NCI-H1417 treated with DMSO at 0.1 percent for 48 hours (cell line): ENCODE data around the gene ENPP3.
"Not testable (repeated sequence)": the region's sequence is repeated elsewhere in the genome, so short reads cannot be mapped to it uniquely, and the experiment has no call there.

Experiments
- DNase-seq: peaks from one replicate; lab custom pipeline; 2025; lab: John Stamatoyannopoulos, UW

ENPP3 gene

DNA sequence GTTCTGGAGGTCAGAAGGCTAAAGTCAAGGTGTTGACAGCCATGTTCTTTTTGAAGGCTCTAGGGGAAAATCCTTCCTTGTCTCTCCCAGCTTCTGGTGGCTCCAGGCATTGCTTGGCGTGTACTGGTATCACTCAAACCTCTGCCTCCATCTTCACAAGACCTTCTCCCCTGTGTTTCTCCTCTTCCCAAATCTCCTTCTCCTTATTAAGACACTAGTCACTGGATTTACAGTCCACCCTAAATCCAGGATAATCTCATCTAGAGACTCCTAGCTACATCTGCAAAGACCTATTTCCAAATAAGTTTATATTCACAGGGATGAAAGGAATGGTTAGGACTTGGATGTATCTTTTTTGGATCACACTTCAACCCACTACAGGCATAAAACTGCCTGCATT is 99.7 kb downstream of the ENPP3 start:
- no peak for DNase-seq

DNA sequence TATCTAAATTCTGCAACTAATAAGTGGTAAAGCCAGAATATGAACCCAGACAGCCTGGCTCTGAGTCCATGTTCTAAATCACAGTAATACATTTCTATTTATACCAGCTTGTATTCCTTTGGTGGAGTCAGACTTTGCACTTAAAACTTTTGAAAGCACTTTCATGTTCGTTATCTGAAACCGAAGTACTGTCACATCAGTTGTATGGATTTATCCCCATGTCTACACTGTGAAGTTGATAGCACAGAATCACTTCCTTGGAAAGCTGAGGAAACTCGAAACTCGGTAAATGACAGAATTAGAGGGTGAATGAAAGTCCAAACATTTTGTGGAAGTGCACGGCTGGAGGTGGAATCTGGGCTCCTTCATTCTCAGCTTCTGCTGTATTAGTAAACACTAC is 102.0 kb downstream of the ENPP3 start:
- no peak for DNase-seq

DNA sequence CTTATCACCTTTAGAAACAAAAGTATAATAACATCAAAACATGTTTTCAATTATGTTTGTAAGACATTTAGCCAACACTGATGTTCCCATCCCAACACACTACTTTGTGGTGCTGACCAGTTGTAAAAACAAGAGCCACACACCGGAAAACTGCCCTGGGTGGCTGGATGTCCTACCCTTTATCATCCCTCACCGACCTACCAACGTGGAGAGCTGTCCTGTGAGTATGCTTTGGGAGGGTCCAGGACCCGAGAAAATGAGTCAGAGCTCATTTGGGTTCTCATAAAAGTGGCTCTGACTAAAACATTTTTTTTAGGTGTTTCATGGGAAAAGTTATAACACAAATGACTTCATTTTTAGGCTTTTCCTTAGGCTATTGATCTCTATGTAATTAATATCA is 103.1 kb downstream of the ENPP3 start:
- DNase-seq: no peak

DNA sequence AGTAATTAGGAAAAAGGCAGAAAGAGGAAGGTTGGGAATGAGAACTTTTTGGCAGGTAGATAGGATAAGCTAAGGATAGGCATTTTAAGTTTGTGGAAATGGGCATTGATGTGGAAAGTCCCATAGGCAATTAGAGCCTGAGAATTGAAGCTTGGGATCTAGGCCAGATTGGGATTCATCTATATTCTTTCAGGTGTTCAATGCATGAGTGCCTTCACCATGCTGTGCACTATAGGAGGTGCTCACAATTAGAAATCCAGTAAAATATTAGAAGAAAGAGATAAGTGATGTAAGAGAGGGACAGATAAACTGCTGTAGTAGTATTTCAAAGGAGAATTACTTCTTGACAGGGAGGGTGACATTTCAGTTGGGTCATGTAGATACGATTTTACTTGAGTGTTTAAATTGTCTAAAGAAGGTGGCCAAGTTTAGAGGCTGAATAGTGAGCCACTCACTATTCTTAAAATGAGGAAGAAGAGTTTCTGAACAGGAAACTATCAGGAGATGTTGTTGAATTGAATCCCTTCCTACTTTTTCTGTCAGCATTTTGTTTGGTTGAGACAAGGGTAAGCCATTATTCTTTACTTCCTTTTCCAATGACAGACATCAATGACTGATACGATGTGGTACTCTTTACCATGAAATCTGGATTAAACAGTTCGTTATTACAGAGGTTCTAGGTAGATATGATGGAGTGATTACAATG is 104.7 kb downstream of the ENPP3 start:
- DNase-seq: no peak

DNA sequence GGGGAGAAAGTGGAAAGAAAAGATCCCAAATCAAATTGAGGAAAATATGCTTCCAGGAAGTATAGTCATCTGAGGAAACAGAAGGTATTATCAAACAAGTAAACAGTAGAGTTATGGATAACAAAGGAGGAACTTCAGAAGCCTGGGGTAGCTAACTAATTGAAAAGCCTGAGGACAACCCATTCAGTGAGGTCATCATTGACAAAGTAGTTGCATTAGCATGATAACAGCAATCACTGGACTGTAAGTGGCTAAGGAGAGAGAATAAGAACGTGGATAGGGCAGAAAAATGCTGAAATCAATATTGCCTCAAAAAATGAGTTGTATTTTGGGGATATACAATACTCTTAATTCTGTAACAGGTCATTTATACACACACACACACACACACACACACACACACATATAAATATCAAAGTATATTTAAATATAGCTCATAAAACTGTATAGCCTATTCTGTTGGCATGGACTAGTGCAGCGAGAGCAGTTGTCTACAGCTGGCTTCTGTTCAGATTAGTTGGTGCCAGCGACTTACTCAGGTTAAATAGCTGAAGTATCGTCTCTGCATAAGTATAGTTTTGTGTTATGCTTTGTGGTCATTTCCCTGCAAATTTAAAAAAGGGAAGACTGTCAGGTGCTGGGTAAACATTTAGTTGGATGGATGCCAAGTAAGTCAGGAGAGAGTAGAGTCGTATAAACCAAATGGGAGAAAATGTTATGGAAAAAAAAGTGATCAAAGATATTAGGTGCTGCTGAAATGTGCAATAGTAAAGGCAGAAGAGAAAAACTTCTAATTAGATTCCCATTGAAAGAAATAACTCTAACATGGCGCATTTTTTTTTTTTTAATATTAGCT is 107.6 kb downstream of the ENPP3 start:
- DNase-seq: peak; percentile 43

DNA sequence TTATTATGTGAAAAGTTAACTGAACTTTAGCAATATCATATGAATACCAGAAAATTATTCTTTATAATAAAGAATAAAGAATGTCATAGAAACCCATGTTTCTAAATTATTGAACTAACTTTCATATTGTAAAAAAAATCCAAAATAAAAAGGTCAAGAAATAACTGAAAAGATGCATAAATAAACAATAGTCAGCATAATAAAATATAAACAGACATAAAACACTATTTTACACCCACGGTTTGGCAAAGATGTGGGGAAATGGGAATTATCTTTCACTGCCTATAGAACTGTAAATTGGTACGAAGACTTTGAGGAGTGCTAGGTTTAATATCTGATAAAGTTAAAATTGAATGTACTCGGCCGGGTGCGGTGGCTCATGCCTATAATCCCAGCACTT is 108.4 kb downstream of the ENPP3 start:
- no peak for DNase-seq

DNA sequence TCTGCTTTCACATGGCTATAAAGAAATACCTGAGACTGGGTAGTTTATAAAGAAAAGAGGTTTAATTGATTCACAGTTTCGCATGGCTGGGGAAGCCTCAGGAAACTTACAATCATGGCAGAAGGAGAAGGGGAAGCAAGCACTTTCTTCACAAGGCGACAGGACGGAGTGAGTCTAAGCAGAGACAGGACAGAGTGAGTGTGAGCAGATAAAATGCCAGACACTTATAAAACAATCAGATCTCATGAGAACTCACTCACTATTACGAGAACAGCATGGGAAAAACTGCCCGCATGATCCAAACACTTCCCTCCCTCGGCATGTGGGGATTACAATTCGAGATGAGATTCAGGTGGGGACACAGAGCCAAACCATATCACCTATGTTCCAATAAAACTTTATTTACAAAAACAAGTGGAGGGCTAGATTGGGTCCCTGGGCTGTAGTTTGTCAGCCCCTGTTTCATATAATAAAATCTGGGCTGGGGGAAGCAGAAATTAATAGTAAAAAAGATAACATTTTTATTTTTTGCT is 110.8 kb downstream of the ENPP3 start:
- DNase-seq: no peak

DNA sequence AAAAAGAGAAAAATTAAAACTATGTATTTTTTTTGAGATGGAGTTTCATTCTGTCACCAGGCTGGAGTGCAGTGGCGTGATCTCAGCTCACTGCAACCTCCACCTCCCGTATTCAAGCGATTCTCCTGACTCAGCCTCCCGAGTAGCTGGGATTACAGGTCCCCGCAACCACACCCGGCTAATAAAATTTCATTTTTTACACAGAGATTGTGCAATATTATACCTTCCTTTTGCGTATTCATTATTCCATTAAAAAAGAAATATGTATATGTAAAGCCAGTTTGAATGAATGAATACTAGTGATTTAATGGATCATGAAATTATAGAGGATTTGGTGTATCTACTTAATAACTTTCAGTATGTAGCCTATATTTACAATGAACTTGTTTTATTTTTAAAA is 111.9 kb downstream of the ENPP3 start:
- DNase-seq: no peak

DNA sequence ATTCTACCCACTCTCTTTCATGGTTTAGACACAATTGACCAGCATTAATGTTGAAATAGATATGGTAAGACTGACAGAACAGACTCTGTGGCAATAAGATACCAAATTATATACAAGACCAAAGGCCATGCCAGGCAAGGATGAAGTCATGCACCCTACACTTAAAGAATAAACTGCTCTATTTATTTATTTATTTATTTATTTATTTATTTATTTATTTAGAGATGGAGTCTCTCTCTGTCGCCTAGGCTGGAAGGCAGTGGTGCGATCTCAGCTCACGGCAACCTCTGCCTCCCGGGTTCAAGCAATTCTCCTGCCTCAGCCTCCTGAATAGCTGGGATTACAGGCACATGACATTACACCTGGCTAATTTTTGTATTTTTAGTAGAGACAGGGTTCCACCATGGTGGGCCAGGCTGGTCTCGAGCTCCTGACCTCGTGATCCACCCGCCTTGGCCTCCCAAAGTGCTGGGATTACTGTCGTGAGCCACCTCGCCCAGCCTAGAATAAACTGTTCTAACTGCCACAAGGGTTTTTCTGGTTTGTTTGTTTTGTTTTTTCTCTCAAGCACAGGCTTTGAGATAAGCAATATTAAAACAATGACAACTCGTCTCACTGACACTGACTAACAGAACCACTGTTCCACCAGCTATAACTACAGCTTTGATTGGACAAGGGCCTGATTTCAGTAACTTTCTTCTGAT is 114.1 kb downstream of the ENPP3 start:
- DNase-seq: not testable (repeated sequence)

DNA sequence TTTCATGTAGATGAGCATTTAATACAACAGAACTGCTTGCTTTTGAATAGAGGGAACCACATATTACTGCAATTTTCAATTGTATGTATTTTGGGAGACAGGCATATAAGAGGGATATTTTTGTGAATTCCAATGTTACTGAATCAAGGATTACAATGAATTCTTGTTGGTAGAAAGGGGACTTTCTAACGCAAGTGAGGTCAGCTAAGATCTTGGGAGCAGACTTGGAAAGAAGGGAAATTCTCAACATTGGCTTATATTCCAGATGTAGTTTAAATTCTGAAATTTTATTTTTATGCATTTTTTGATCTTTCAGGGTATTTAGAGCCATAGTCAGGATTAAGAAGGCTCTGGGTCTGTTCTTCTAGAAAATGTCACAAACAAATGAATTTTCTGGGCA is 117.0 kb downstream of the ENPP3 start:
- no peak for DNase-seq

DNA sequence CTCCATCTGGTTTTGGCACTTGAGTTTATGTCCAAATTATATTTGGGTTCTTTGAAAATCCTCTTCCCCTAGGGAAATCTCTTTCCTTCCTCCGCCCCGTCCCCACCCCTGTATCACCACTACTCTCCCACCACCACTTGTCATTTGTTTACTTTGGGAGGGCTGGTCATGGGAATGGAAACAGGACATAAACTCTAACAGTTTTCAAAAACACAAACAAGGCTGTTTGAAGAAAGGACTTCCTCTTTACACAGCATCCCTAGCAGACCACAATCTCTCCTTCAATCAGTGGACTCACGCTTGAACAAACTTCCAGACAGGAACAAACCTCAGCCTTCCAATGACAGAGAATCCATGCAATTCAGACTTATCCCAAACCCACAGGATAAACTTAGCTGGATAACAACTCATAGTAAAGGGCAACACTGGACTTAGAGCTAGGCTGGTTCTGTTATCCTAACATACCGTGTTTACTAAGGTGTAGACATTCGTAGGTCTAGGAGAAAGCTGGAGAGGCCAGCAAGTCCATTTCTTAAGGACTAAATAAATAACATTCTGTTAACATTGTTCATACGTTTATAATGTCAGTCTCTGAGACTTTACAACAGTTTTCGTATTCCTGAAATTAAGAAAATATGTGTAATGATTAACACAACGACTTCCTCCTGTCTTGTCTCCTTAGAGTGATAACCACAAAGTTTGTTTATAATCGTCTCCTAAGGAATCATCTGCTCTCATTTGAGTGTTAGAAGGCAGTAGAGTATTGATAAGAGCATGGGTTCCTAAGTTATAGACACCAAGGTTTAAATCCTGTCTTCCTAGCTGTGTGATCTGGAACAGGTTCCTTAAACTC is 117.8 kb downstream of the ENPP3 start:
- no peak for DNase-seq

DNA sequence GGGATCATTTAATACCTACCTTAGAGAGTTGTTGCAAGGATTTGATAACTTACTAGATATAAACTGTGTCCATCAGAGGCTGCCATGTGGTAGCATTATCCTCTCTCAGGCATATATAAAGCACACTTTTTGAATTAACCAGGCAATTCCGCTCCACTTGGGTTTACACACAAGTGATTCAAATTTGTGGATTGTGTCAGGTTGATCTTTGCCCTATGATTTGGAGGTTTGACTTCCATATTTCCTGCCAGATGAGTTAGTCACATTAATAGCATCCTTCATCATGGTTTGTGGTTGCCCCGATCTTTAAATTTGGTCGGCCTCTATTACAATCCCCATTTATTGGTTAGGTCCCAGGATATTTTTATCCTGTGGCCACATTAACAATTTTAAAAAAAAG is 118.5 kb downstream of the ENPP3 start:
- DNase-seq: no peak

DNA sequence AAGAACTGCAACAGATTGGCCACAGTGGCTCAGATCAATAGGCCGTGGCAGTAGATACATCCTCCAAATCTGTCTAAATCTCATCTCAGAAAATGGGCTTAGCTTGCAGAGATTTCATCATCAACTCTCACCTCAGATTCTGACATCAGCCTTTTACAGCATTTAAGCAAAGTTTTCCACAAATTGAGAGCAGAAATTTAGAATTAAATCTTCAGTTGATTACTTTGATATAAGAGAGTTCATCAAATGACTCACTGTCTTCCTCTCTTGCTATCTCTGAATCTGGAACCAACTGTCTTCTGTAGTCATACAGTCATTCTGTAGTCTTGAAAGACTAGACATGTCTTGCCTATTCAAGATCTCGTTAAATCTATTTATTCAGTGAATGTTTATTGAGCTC is 118.9 kb downstream of the ENPP3 start:
- no peak for DNase-seq

DNA sequence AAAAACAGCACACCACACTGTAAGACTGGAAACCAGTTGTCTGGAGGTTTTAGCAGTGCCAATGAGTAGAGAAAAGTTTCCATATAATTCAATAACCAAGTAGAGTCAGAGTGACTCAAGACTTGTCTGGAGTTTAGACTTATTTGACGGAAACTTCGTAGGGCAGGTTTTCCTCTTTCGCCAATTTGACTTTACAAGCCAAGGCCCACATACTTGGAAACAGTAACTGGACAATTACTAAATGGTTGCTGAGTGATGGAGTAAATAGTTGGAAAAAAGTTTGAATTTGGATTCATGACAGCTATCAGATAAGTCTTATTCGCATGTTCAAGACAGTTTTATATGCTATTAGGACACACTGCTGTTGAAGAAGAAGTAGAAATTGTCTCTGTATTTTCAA is 121.8 kb downstream of the ENPP3 start:
- no peak for DNase-seq

DNA sequence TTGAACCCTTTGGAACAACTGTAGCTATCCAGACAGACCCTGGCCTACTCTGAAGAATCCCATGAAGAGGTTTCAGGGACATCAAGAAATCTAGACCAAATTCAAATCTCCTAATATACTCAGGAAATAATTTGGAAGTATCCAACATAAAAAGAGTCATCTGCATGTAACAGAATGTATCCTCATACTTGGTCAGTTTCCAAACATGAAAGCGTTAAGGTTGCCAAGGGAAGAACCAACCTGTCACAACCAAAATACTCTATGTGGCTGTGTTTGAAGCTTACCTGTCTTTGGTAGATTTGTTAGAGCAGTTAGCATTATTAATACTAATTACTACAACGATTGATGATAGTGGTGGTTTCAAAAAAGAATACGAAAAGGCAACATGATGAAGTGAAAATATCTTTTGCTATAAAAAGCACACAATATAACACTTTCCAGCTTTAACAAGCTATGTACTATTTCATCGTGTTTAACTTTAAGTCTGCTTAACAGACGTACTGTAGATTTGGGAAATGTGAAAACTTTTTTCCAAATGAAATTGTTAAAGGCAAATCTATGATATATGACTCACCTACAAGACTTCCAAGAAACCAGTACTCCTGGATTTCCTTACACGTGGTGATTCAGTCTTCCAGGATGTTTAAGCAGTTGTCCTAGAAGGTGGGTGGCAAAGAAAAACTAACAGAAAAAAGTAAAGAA is 124.1 kb downstream of the ENPP3 start:
- DNase-seq: no peak

DNA sequence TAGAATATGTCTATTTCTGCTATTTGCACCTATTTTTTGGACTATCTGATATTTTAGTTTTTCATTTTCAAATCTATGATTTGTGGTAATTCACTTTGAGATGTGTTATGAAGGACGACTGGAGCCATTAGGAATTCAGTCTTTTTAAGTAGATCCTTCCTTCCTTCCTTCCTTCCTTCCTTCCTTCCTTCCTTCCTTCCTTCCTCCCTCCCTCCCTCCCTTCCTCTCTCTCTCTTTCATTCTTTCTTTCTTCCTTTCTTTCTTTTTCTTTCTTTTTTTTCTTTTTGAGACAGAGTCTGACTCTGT is 124.6 kb downstream of the ENPP3 start:
- no peak for DNase-seq

DNA sequence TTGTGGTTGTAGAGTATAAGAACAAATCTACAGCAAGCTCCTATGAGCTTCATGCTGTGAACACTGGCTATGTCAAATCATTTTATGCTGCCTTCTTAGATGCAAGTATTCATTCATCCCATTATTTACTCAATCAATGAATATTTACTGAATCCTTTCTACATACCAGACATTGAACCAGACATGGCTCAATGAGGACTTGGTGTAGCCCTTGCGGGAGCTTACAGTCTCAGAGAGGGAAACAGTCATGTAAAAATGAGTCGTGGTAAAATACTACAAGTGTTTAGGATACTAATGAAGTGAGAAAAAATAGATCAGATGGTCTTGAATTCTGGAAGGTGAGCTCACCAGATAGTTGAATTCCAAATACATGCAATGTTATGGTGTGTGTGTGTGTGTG is 125.9 kb downstream of the ENPP3 start:
- DNase-seq: no peak

DNA sequence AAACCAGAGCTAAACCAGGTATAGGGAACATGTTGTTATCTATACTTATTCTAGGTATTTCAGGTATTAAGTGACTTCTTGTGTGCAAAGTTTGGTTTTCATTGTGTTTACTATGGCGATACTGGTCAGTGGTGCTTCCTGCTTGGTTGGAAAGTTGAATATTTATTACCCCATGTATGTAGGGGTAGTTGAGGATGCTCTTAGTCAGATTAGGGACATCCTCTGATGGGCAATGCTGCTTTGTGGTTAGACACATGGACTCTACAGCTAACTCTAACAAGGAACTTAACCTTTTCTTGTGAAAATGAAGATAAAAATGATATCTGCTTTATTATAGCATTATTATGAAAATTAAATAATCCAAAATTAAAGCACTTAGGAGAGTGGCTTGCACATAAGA is 126.6 kb downstream of the ENPP3 start:
- no peak for DNase-seq

DNA sequence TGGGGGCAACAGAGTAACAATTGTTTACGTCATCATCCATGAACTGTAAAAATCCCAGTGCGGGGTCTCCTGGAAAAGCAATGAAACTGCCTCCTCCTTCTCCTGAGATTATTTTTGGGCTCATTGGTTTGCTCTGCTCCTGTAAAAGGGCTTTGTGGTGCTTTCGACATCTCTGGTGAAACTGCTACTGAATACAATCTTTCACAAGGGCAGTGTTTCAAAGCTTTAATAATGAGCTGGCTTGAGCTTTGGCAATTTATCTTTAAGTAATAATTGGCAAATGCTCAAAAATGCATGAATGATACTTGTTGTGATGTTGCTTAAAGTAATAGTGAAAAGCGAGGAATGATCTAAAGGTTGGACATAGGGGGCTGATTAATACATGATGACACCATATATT is 127.2 kb downstream of the ENPP3 start:
- DNase-seq: no peak

DNA sequence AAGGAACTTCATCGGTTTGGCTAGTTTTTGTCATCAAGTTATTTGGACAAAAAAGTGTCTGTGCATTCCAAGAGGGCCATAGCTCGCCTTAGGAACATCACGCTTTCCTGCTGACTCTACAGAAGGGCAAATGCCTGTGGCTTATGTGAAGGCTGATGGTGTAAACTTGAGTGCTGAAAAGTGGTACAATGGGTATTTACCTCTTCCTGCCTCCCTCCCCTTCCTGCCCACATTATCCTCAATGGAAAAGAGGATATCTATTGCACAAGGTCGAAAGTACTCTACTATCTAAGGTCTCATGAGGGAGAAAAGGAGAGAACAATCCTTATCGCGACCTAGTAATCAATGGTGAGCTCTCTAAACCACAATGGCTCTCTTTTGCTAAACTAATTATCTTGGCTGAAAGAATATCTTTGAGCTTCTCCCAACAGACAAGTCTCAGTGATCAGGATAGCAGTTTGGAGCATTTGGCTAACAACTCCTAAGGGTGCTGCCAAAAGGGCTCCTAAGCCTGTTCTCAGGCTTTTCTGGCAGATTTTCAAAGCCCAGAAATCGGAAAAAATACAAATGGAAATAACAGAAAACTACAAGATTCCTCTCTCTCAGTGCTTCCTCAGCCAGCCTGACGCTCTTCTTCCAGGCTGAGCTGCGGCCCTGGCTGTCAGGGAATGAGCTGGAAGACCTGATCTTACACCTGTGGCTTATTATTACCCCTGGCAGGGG is 128.1 kb downstream of the ENPP3 start:
- DNase-seq: no peak

DNA sequence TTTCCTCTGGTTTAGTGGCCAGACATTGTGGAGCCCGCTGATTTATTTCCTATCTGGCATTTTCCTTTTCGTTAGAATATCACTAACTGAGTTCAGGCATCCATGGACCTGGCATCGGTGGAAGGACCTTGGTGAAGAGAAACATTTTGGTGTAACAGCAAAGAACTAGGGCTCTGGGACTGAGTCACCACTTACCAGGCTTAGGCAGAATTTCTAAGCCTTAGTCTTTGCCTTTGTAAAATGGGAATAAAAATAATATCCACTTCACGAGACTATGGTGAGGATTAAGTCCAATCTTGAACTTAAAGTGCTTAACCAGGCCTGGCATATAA is 128.7 kb downstream of the ENPP3 start:
- no peak for DNase-seq
